HepG2 (cell line): Measurements from ENCODE around the gene NECTIN2. TPM values are rescaled to one million over a fixed set of nuclear protein-coding genes. Genes with fewer than 3 reads are reported as not detected.

Experiments used
- ERF ChIP-seq: IDR thresholded peaks from 2 replicates; pipeline ENCODE4 v1.6.1; 2018; ENCODE audit warnings: missing biosample characterization, missing genetic modification reagents
- KDM1A ChIP-seq: IDR thresholded peaks from 2 replicates; pipeline ENCODE4 v1.6.1; 2016; ENCODE audit warnings: missing compliant biosample characterization
- NAIF1 ChIP-seq: sonication (generic); formaldehyde crosslinking; IDR thresholded peaks from 2 replicates; pipeline ENCODE4 v1.5.0; 2020; ENCODE audit warnings: mild to moderate bottlenecking, missing genetic modification reagents, borderline replicate concordance
- PLRG1 ChIP-seq: fragments of 450-650 bp; conservative IDR thresholded peaks from 2 replicates; pipeline ENCODE4 v1.6.1; 2016
- PREB ChIP-seq: sonication (generic); formaldehyde crosslinking; IDR thresholded peaks from 2 replicates; pipeline ENCODE4 v1.4.0; 2020; ENCODE audit warnings: missing genetic modification reagents
- RAD51 ChIP-seq: fragments of 450-650 bp; IDR thresholded peaks from 2 replicates; pipeline ENCODE4 v1.6.1; 2016; ENCODE audit warnings: borderline replicate concordance
- RXRB ChIP-seq: IDR thresholded peaks from 2 replicates; pipeline ENCODE4 v1.6.1; 2016; ENCODE audit warnings: borderline replicate concordance, missing genetic modification reagents, missing compliant biosample characterization
- THAP9 ChIP-seq: sonication (generic); formaldehyde crosslinking; IDR thresholded peaks from 2 replicates; pipeline ENCODE4; 2020; ENCODE audit warnings: missing genetic modification reagents, mild to moderate bottlenecking, borderline replicate concordance
- UBTF ChIP-seq: sonication (generic); formaldehyde crosslinking; IDR thresholded peaks from 2 replicates; pipeline ENCODE4 v1.4.0; 2020; ENCODE audit warnings: mild to moderate bottlenecking, missing genetic modification reagents
- ZMAT5 ChIP-seq: sonication (generic); formaldehyde crosslinking; IDR thresholded peaks from 2 replicates; pipeline ENCODE4 v1.5.0; 2020; ENCODE audit warnings: mild to moderate bottlenecking, low read depth, missing genetic modification reagents, borderline replicate concordance
- ZNF407 ChIP-seq: sonication (generic); formaldehyde crosslinking; IDR thresholded peaks from one replicate; pipeline ENCODE4 v1.5.1; 2020; ENCODE audit warnings: mild to moderate bottlenecking, missing genetic modification reagents; ENCODE audit errors: not compliant biosample characterization
- ZNF446 ChIP-seq: sonication (generic); formaldehyde crosslinking; IDR thresholded peaks from 2 replicates; pipeline ENCODE4 v1.5.0; 2020; ENCODE audit warnings: mild to moderate bottlenecking, missing genetic modification reagents
- ZNF569 ChIP-seq: sonication (generic); formaldehyde crosslinking; IDR thresholded peaks from 2 replicates; pipeline ENCODE4 v1.5.0; 2020; ENCODE audit warnings: mild to moderate bottlenecking, missing genetic modification reagents, moderate library complexity, borderline replicate concordance
- ZNF572 ChIP-seq: sonication (generic); formaldehyde crosslinking; IDR thresholded peaks from 2 replicates; pipeline ENCODE4 v1.5.1; 2020; ENCODE audit warnings: mild to moderate bottlenecking, missing genetic modification reagents
- polyA plus RNA-seq, 8 experiments: library from polyadenylated mRNA; depleted of rRNA in 3 of 8; stranded (reverse) in 7 of 8; unstranded in 1 of 8; fragments of >200 nt; fragmentation: Illumina TruSeq in 4 of 8; extraction: Trizol in 4 of 8; gene quantifications; 2 replicates each; pipeline versions ENCODE4 v1.2.1 to v1.2.3, GENCODE V29; 2011 to 2016; ENCODE audit warnings: low read depth in 4 of 8, missing spikeins in 1 of 8, mixed read lengths in 1 of 8; ENCODE audit not compliant: insufficient read depth in 1 of 8
- total RNA-seq, 5 experiments: library from RNA; depleted of rRNA; stranded (reverse); fragments of >200 nt; fragmentation: Illumina TruSeq; extraction: Trizol; gene quantifications; 2 replicates each; pipeline ENCODE4 v1.2.3, GENCODE V29; 2016; ENCODE audit warnings: low read depth in 1 of 5

Gene NECTIN2
- total and polyA plus RNA-seq, 2 of the 13 experiments (the other 11 are each of a cell fraction or from before 2014, with no cell fraction given): 75.4 to 114 TPM

- TF ChIP-seq ZNF407: no peak
- no peak for TF ChIP-seq PREB (CRISPR knock-in tag)
- TF ChIP-seq ZNF446 (CRISPR knock-in tag): no peak
- TF ChIP-seq NAIF1 (CRISPR knock-in tag): no peak
- TF ChIP-seq RAD51: no peak
- no peak for TF ChIP-seq KDM1A (CRISPR knock-in tag)
- TF ChIP-seq RXRB (CRISPR knock-in tag): peak; percentile 34
- TF ChIP-seq UBTF: no peak
- no peak for TF ChIP-seq ERF (CRISPR knock-in tag)
- TF ChIP-seq PLRG1: no peak
- no peak for TF ChIP-seq ZMAT5 (CRISPR knock-in tag)
- TF ChIP-seq ZNF569 (CRISPR knock-in tag): no peak
- no peak for TF ChIP-seq THAP9 (CRISPR knock-in tag)
- TF ChIP-seq ZNF572 (CRISPR knock-in tag): no peak
These were observed 23.3 kb upstream of the NECTIN2 start (continued) for GRCh38 chr19:44822670-44823372.
